GM12874 (cell line): ENCODE measurements around the gene CACNA1F.

Source experiments
- CTCF ChIP-seq: IDR thresholded peaks from 2 replicates; pipeline ENCODE4 v1.5.1; 2011; ENCODE audit warnings: low read depth, mild to moderate bottlenecking, control low read depth, low read length, moderate library complexity; ENCODE audit not compliant: insufficient read depth

Gene CACNA1F

GRCh38 chrX:49264460-49264859 is 31.3 kb upstream of the CACNA1F start, which contains the start of gene FOXP3:
TSS of gene FOXP3 (minus strand) at chrX:49264710. CDS start at chrX:49258505, 6,205 bp downstream.
- no peak for TF ChIP-seq CTCF

GRCh38 chrX:49263631-49264030 is 30.5 kb upstream of the CACNA1F start:
- TF ChIP-seq CTCF, result no peak

- TF ChIP-seq CTCF, result no peak
Measured at GRCh38 chrX:49262603-49263002, 29.5 kb upstream of the CACNA1F start.

- TF ChIP-seq CTCF, result no peak
Measured at GRCh38 chrX:49260221-49260985, 27.3 kb upstream of the CACNA1F start.

- no peak for TF ChIP-seq CTCF
Measured at GRCh38 chrX:49258749-49259124, 25.6 kb upstream of the CACNA1F start.

- no peak for TF ChIP-seq CTCF
Measured at GRCh38 chrX:49257846-49258748, 25.0 kb upstream of the CACNA1F start.

- TF ChIP-seq CTCF, result no peak
Measured at GRCh38 chrX:49257074-49257790, 24.1 kb upstream of the CACNA1F start.
